ENCODE measurements around the gene STAC2.

DNA sequence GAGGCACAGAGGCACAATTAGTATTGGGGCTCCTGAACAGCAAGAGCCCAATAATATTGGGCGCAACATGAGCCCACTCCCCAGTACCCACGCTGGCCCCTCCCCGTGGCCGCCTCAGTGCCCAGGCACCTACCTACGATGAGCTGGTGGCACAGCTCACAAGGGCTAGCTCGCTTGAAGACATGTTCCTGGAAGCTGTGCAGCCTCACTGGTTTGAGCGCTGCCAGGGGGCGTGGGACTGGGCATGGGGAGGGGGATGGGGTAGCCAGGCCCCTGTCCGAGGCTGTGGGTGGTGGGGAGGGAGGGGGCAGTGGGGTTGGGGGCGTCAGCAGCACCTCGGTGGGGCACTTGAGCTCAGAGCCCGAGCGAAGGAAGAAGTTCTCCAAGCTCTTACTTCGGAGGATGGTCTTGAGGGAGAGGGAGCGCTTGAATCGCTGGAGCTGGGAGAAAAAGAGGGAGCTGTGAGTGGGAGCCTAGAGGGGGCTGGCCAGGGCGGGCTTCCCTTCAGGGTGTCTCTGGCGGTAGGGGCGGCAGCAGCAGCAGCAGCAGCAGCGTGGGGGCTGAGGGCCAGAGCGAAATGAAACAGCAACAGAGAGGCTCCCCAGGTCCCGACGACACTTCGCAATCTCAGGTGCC lies 7.9 kb downstream of the STAC2 start:
- TF ChIP-seq POLR2AphosphoS5 (IDR thresholded peaks at IDR 0.05; ENCODE audit: insufficient read depth in 1 of 2, low read depth in 1 of 2) (no peak), POLR2A (IDR thresholded peaks at IDR 0.05) (no peak)
- TF ChIP-seq, protein P1, sequence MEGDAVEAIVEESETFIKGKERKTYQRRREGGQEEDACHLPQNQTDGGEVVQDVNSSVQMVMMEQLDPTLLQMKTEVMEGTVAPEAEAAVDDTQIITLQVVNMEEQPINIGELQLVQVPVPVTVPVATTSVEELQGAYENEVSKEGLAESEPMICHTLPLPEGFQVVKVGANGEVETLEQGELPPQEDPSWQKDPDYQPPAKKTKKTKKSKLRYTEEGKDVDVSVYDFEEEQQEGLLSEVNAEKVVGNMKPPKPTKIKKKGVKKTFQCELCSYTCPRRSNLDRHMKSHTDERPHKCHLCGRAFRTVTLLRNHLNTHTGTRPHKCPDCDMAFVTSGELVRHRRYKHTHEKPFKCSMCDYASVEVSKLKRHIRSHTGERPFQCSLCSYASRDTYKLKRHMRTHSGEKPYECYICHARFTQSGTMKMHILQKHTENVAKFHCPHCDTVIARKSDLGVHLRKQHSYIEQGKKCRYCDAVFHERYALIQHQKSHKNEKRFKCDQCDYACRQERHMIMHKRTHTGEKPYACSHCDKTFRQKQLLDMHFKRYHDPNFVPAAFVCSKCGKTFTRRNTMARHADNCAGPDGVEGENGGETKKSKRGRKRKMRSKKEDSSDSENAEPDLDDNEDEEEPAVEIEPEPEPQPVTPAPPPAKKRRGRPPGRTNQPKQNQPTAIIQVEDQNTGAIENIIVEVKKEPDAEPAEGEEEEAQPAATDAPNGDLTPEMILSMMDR (IDR thresholded peaks at IDR 0.05): no peak

Data from vagina (tissue), 2 donors.